RPMI8226 (cell line): ENCODE measurements around the gene C3orf20.
"Not testable (repeated sequence)": the region's sequence is repeated elsewhere in the genome, so short reads cannot be mapped to it uniquely, and the experiment has no call there.

Experiments
- DNase-seq: peaks from one replicate; pipeline ENCODE4 v3.0.0-alpha.2; 2015

C3orf20 gene

DNA sequence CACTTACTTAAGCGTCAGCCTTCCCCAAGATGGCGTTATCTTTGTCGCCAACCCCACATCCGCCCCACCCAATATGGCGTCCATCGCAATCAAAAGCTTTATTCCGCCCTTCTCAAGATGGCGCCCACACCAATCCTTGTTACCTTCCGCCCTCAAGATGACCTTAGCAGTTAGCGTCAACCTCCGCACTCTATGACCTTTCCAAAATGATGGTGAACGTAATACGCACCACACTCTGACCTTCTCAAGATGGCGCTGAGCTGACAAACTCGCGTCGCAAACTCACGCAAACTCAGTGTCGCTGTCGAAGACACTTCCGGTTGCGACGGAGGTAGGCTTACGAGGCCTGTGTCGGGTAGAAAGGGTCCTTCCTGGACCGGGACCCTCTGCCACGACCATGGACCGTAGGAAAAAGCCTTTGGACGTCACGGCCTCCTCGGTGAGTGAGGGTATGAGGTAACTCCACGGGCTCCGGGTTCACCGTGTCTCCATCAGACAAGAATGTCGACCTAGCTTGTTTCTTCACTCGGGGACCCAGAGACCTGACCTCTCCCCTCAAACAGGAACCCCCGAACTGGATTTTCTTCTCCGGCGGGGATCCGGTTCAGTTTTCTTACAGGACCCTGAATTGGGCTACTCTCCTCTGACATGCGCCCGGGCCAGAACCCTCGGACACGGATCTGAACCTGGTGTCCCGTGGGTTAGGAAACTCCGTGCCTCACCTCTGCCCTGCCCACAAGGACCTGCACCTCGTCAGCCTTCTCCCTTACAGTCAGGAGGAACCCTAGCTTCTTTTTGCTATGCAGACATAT is 23.3 kb upstream of the C3orf20 start, which contains the start of gene CCDC174:
Gene CCDC174, plus strand, starts transcription at position 323 of the 812 bp plus-strand sequence. Its CDS starts 75 bp downstream, at position 398.
- DNase-seq: peak; percentile 98

DNA sequence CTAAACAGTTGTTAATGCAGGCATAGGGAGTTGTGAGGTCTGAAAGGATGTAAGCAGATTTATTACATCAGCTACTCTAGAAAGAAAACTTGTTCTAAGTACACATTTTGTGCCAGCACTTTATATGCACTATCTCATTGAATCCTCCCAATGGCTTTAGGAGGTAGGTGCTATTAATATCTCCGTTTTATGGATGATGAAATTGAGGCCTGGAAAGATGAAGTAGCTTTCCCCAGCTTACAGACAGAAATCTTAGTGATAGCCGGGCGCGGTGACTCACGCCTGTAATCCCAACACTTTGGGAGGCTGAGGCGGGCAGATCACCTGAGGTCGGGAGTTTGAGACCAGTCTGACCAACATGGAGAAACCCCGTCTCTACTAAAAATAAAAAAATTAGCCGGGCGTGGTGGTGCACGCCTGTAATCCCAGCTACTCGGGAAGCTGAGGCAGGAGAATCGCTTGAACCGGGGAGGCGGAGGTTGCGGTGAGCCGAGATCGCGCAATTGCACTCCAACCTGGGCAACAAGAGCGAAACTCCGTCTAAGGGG is 22.5 kb upstream of the C3orf20 start:
- DNase-seq: not testable (repeated sequence)

DNA sequence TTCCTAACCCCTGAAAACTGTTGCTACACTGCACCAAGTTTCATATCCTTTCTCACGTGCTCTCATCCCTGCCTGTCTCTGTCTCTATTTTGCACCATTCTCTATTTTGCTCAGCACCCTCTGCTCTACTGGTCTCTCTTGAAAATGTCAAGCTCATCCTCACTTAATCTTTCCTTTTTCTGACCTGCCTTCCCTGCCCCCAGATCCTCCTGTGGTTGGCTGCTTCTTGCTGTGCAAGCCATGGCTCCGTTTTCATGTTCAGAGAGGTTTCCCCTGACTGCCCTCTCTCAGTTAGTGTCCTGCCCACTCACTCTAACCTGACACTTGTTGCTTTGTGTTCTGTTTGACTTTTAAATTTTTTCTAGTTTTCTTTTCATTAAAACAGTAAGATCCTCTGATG is 17.4 kb upstream of the C3orf20 start:
- no peak for DNase-seq

DNA sequence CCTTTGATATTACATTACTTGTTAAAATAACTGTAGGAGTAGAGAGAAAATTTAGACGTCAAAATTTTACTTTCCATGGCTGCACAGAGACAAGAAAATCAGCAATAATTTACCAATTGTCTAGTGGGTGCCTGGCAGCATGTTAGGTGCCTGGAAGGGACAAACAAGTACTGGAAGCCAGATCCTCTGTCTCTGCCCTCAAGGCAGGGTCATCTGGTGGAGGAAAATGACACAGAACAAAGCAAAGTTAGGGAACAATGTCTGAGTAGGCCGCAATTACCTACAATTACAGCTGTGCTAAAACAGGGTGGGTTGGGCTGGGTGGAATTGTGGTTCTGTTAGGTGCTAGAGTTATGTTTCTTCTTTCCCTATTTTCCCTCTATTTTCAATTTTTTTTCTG is 16.0 kb upstream of the C3orf20 start:
- DNase-seq: no peak

DNA sequence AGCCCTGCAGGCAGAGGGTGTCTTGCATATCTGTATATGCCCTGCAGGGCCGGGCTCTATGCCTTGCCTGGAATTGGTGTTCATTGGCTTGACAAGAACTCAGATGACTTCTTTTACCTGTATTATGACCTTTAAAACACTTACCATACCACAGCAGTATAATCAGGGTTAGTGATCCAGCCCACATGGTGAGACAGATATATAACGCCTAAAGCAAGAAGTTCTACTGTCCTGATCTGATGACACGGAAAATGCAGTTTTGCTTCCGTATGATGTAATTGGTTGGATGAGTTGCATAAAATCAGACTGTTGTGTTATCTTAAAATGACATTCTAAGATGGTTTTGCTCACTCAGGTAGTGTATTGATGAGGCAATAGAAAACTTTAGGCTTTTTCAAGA is 14.0 kb upstream of the C3orf20 start:
- DNase-seq: no peak

DNA sequence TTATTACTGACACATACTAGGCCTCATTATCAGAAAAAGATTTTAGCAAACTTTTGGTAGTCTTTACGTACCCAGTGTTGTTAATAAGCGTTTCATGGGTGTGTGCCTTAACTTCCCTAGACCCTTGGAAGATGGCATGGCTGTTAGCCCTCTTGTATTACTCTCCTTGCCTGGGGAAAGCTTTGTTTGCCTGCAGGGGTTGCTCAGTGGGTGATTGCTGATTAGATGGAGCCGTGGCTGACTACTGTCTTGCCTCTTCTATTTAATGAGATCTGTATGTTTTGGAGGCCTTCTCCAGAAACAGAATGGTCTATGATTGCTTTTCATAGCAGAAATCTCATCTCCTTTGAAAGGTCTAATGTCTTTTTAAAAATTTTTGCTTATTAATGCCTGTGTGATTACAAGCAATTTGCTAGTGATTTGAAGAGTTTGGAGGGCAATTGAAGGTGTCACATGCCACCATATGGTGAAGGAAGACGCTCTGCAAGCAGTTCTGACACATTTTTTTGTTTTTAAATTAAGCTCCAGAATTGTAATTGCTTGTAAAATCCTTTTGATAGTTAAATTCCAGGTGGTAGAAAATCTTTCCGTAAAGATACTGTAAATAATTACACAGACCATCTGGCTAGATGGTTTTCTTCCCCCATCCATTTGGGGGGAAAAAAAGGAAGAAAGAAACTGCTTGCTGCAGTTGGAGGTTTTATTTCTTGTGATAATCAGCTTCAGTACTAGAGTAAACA is 11.4 kb upstream of the C3orf20 start:
- no peak for DNase-seq

DNA sequence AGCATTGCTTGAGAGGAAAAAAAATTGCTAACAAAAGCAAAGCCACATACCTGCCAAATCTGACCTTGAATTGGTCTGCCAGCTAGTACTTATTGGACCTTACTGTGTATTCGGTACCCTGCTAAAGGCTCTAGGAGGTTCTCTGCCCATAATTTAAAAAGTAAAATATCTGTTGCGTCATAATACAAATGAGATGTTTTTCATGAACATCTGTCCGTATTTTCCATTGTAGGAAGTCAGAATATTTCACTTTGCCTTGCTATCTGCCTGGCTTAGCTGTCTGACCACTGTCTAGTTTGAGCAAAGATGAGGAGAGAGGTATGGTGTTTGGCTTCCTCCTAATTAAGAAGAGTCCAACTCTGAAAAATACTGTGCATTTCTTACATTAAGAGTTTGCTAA is 10.8 kb upstream of the C3orf20 start:
- no peak for DNase-seq

DNA sequence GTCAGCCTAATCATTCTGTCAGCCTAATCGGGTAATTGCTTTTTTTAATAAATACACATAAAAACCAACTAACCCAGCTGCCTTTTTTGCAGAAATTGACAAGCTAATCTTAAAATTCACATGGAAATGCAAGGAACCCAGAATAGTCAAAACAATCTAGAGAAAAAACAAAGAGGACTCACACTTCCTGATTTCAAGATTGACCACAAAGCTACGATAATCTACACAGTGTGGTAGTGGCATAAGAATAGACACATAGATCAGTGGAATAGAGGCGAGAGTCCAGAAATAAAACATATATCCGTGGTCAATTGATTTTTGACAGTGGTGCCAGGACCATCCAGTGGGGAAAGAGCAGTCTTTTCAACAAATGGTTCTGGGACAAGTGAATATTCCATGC is 2.4 kb upstream of the C3orf20 start:
- DNase-seq: no peak

DNA sequence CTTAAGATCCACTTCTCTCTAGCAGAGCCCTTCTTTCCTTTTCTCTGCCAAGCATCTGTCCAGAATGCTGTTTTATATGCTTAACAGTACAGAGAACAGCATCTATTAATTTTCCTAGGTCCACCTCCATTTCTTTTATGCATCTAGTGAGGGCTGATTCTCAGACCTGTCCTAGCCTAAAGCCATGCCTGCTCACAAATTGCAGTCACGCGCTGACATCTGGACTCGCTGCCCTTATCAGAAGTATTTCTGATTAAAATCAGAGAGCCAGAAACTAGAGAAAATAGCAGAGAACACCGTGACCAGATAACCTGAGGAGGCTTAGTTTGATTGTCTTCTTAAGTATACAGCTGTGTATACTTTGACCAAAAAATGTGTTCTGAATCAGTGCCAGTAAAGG is 1.9 kb downstream of the C3orf20 start:
- DNase-seq: no peak

DNA sequence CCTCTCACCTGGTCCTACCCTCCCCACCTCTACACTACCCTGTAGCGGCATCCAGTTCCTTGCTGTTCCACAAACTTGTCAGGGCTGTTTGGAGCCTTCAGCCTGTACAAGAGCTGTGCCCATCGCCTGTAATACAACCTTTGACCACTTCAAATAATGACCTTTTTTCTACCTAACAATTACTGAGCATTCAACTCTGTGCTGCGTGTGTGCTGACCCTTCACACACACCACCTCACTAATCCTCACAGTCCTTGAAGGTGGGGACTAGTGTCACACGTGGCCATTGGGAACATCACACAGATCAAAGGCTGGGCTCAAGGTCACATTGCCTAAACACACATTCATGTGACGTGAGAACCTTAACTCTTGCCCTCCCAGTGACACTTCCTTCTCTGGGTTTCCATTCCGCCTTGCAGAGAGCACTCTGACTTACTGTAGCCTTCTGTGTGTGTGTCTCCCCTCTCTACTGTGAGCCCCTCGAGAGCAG is 3.1 kb downstream of the C3orf20 start:
- no peak for DNase-seq

DNA sequence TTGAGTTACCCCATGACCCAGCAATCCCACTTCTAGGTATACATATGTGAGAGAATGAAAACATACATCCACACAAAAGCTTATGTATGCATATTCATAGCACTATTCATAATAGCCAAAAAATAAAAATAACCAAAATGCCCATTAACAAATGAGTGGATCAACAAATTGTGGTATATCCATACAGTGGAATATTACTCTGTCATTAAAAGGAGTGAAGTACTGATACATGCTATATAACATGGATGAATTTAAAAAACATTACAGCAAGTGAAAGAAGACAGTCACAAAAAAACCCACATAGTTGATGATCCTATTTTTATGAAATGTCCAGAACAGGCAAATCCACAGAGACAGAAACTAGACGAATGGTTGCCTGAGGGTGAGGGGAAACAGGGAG is 5.2 kb downstream of the C3orf20 start:
- DNase-seq: no peak

DNA sequence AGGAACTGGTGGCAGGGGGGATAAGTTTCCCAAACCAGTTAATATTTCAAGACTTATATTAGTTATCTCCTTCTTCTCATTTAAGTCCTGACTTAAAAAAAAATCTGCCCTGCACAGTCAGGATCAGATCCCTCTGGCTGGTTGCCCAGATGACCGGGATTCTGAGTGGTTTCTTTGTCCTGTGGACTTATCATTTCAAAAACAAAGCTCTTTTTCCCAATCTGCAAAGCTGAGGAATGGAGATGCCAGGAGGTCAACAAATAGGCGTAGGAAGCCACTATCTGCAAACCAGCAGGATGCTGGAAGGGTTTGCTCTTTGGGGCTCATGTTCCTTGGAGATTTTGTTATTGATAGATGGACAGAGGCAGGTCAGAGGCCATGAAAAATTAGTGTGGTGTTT is 5.8 kb downstream of the C3orf20 start:
- no peak for DNase-seq

DNA sequence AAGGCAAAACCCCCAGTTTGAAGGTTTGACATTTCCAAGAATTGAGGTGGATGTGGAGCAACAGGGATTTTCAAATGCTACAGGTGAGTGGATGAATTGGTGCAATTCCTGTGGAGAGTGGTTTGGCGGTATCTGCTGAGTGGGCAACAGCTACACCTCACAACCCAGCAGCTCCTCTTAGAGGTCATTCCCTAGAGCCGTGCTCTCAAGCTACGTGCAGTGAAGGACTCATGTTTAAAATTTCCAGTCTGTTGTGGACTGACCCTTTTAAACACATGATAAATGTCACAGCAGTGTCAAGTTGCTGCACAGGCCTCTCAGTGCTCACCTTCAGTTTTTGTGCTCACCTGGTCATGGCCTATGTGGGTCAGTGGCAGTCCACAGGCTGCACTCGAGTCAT is 9.5 kb downstream of the C3orf20 start:
- DNase-seq: no peak

DNA sequence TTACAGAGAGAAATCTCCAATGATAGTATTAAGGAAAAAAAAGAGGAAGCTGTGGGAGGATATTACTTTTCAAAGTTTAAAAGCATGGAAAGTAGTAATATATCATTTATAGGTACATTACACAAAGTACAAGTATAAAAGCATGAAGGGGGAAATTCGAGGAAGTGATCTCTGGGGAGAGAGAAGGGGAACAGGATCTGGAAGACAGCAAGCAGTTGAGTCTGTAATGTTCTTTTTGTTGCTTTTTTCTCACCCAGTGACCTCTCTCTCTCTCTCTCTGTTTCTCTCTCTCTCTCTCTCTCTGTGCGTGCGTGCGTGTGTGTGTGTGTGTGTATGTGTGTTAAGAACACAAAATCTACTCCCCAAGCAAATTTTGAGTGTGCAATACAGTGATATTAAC is 10.2 kb downstream of the C3orf20 start:
- DNase-seq: no peak

DNA sequence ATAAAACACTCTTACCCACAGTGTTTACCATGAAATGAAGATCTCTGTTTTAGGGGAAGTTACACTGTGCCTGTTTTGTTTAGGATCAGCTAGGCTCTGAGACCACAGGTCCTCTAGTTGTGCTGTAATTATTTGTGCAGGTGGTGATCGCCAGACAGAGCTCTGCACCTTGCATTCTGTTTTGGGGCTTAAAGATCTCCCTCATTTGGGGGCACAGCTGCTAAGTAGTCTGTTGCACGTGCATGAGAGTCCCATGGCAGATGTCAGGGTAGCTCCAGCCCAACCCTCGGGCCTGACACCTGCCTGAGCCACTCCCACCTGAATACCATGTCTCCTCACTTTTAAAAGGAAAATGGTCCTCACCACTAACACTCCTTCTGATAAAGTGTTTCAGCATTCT is 12.4 kb downstream of the C3orf20 start:
- DNase-seq: peak; percentile 86

DNA sequence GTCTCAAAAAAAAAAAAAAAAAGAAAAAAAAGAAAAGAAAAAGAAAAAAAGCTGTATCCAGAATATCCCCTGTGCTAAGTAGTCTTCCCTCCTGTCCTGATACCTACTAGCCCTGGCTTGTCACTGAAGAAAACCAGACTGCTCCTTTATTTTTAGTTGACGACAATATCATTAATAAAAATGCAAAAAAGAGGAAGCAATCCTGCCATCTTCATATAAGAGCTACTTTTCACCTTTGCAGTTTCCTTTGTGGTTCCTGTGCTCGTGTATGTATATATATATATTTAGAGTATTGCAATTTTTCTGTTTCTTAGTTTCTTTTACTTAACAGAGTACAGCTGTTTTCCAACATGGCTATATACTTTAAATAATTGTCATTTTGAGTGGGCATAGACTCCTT is 13.6 kb downstream of the C3orf20 start:
- DNase-seq: peak; percentile 66

DNA sequence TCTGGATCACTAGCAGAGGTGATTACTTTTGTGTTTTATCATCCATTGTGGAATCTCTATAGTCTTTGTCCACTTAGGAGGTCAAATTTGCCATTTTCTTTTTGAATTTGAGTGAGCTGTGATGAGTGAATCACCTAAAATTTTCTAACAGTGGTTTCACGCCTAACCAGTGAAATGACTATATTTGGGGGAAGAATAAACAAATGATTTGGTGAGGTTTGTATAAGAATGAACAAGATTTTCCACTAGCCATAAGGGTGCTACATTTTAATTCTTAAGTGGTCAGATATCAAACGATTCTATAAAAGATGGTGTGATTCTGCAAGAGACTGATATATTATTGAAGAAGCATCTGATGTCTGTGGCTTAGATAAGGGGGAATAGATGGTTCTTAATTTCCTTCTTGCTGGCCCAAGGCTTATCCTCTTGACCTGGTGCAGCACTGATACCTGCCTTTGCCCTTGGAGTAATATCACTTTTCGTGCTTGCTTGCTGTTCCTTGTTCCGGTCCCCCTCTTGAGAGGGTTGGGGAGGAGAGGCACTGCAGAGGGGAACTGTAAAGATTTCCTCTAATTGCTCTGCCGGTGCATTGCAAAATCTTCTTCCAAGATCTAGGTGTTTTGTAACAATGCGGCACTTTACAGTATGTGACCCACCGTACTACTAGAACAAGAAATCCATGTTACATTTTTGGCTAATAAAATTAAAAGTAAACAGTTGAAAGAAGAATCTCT is 14.5 kb downstream of the C3orf20 start:
- DNase-seq: no peak

DNA sequence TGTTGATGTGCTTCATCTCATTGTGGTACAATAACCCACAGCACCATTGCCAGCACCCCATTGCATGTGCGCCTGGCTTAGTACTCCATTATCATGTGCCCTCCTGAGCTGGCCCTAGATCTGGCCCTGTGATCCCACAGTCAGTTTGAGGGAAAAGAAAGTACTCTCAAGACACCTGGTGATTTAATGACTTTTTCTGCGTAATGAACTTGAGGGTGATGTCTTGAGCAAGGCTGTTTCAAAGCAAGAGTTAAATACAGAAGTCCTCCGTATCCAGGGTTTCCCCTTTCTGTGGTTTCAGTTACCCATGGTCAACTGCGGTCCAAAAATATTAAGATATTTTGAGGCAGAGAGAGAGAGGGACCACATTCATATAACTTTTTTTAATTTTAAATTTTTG is 16.3 kb downstream of the C3orf20 start:
- peak; percentile 42 for DNase-seq

DNA sequence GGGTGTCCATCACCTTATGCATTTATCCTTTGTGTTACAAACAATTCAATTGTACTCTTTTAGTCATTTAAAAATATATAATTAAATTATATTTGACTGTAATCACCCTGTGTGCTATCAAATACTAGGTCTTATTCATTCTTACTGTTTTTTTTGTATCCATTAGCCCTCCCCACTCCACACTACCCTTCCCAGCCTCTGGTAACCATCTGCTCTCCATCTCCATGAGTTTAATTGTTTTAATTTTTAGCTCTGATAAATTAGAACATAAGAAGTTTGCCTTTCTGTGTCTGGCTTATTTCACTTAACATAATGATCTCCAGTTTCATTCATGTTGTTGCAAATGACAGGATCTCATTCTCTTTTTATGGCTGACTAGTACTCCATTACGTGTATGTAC is 16.8 kb downstream of the C3orf20 start:
- no peak for DNase-seq

DNA sequence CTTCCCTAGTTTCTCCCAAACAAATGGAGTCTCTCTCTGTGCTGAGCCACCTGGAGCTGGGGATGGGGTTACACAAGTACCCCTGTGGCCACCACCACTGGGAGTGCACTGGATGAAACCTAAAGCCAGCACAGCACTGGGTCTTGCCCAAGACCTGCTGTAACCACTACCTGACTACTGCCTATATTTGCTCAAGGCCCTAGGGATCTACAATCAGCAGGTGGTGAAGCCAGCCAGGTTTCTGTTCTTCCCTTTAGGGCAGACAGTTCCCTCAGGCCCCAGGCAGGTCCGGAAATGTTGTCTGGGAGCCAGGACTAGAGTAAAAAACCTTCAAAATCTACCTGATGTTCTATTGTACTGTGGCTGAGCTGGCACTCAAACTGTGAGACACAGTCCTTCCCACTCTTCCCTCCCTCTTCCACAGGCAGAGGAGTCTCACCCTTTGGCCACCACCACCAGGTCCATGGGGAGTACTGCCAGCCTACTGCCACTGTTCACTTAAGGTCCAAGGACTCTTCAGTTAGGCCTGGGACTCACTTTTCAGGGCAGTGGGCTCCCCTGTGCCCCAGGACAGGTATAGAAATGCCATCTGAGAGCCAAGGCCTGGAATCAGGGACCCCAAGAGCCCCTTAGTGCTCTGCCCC is 23.8 kb downstream of the C3orf20 start:
- DNase-seq: peak; percentile 78

DNA sequence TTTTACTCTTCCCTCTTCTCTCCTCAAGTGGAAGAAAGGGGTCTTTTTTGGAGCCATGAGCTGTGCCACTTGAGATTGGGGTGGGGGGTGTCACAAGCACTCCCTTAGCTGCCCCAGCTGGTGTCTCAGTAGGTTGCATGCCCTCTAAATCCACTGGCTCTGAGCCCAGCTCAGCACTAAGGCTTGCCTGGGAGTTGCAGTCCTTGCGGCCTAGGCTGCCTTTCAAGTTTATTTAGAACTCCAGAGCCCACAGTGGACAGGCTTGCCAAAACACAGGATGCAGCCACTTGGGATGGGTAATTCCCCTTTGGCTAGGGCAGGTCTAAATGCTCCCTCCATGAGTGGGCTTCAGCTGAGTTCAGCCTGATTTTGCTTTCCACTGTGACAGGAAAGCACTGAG is 24.7 kb downstream of the C3orf20 start:
- peak; percentile 63 for DNase-seq

DNA sequence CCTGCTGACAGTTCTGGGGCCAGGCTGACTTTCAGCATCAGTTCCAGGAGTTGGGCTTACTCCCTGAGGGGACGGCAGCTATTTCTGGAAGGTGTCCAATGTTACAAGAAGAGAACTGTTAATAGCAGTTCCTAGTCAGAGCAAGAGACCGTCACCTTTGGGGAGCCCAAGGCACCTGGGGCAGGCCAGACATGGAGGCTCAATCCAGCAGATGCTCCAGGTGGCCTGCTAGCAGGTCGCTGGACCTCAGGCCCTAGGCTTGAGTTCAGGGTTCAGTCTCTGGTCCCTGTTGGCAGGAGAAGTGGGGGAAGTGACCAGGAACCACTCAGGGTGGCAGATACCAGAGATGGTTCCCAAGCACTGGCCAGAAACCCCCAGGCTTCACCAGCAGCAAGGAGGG is 25.9 kb downstream of the C3orf20 start:
- no peak for DNase-seq

DNA sequence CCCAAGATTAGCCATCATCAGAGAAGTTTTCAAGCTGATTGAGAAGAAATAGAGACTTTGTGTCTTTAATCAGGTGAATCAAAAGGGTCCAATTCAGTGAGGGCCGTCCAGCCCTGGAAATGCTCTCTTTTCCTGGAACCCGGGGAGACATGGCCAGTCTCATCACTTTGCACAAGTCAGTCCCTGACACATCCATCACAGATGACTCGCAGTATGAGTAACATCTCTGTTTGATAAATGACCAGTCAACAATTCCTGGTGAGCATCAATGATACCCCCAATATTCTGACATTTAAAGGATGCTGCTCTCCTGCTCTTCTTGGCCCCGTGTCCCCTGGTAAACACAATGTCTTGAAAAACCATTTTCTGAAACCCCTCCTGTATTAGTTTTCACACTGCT is 26.7 kb downstream of the C3orf20 start:
- no peak for DNase-seq
